HG03039 (cell line): Measurements from ENCODE around the gene COL9A2.

Experiments used
- ATAC-seq: cut with Tn5 transposase; IDR thresholded peaks from one replicate; pipeline ENCODE4 v1.9.1; 2021; ENCODE audit warnings: mild to moderate bottlenecking, moderate library complexity; ENCODE audit not compliant: unreplicated experiment

The COL9A2 gene

GRCh38 chr1:40318970-40319621 lies 2.0 kb upstream of the COL9A2 start:
- ATAC-seq, result no peak

DNA sequence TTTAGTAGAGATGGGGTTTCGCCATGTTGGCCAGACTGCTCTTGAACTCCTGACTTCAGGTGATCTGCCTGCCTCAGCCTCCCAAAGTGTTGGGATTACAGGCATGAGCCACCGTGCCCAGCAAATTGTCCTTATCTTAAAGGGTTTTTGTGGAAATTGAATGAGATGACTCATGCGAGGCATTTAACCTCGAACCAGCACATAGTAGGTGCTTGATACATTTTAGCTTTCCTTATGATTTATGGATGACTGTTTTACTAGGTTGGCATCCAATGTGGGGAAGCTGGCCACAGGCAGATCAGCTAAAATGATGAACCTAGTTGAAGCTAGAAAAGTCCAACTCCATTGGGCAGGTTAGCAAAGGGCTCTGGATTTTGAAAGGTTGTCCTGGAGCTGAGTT lies 1.4 kb upstream of the COL9A2 start:
- ATAC-seq, result no peak

DNA sequence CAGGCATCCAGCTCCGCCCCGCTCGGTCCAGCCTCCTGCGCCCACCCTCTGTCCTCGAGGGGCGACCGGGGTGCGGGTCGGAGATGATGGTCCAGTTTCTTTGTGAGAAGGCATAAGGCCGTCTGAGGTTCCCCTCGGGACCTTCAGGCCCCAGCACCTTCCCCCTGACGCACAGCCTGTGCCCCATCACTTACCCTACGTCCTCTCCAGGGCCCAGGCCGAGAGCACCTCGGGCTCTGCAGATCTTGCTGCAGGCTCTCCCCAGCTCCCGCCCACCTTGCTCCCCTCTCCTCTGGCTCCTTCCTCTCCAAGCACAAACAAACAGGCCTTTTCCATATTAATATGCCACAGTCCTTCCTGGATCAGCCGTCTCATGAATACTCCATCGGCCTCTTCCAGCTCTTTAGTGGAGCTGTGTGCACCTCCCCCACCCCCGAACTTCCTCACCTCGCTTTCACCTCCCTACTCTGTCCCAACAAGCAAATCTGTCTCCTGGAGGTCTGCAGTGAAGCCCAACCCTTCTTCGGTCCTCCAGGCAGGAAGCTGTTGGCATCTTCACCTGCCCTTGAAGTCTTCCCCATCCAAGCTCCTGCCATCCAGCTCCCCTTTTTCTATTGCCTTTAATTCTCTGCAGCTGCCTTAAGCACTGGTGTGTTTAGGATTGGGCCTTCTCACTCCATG lies 448 bp upstream of the COL9A2 start:
- ATAC-seq, result no peak

- ATAC-seq, result no peak
Measured at GRCh38 chr1:40315795-40316594, 1.1 kb downstream of the COL9A2 start.

GRCh38 chr1:40315239-40315794 lies 1.8 kb downstream of the COL9A2 start:
- ATAC-seq, result peak; percentile 43

DNA sequence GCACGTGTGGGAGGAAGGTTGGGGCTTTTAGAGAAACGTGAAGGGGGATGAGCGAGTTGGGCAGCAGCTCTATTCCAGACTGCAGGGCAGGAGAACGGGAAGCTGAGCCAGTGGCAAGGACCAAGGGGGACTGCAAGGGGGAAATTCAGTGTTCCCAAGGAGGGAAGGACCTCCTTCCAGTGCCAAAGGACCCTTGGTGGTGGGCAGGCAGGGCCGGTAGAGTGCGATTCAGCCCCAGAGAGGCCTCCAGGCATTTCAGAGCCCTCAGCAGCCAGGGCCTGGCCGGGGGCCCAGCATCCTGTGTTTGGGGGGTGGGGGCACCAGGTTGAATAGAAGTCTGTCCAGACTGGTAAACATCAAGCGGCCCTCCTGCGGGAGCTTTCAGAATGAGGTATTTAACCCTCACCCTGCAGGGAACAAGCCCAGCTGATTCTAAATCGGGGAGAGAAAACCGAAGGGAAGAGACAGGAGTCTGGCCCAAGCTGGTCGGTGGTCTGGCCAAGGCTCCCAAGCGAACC lies 2.3 kb downstream of the COL9A2 start:
- ATAC-seq, result peak; percentile 8

DNA sequence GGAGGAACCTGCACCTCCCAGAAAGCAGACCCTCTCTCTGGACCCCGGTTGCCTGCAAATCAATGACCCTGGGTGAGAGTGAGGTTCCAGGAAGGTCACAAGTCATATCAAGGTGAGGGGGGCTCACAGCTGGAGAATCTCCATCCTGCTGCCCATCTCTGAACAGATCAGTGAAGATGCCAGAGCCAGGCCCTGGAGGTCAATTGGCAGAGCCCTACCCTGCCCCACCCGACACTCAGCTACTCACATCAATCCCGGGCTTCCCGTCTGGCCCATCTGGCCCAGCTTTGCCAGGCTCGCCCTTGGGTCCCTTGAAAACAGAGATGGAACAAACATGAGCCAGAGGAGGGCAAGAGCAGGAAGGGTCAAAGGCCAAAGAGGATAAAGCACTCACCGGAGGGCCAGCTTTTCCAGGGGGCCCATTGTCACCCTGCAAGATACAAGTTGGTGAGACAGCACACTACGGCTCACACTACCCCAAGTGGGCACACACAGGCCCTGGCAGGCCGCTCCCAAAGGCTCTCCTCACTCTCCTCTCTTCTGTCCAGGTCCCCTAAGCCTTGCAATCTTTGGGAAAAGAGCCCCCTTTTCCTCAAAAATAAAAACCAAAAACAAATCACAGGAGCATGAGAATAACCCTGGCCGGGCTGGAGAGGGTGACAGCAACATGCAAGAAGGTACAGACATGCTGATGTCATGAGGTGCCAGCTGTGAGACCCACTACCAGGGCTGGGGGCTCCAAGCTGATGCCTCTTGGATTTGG lies 2.9 kb downstream of the COL9A2 start:
- no peak for ATAC-seq

GRCh38 chr1:40313329-40313957 lies 3.6 kb downstream of the COL9A2 start:
- ATAC-seq, result no peak

GRCh38 chr1:40312238-40313205 lies 4.6 kb downstream of the COL9A2 start:
- no peak for ATAC-seq

GRCh38 chr1:40311692-40312091 lies 5.4 kb downstream of the COL9A2 start:
- ATAC-seq, result no peak

- no peak for ATAC-seq
Measured at GRCh38 chr1:40310983-40311642, 6.0 kb downstream of the COL9A2 start.

DNA sequence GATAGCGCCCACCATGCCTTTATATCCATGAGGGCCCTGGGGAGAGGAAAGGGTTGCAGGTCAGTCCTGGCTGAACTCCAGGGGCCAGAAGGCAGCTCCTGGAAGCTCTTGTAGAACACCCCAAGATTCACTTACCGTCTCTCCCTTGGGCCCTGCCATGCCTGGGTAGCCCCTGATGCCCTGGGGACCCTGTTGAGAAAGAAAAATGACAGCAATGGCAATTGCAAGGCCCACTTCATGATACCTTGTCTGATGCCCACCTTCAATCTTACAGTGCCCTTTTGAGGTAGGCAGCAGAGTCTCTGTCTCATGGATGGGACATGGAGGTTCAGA lies 7.0 kb downstream of the COL9A2 start:
- ATAC-seq, result no peak

DNA sequence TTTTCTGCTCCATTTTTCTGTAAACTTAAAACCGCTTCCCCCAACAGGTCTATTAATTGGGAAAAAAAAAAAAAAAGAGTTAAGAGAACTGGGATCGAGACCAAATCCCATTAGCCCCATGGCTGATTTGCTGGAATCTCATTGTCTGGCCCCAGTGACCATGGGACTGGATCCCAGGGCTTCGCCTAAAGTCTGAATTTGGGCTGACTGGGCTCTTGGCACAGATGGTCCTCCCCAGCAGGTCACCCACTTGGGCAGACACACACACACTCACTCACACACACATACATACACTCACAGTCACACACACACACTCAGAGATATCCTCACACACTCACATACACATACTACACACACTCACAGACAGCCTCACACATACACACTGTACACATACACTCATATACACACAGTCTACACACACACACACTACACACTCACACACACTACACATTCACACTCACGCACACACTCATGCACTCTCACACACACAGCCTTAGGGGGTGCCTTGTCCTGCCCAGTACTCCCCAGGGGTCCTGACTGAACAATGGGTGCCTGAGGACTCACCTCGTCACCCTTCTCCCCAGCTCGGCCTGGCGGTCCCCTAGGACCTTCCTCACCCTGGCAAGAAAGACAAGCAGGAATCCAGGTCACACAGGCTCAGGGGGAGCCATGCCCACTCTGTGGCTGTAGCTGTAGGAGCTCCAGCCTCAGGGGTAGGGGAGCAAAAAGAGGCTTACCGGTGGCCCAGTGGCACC lies 7.5 kb downstream of the COL9A2 start:
- ATAC-seq, result no peak

DNA sequence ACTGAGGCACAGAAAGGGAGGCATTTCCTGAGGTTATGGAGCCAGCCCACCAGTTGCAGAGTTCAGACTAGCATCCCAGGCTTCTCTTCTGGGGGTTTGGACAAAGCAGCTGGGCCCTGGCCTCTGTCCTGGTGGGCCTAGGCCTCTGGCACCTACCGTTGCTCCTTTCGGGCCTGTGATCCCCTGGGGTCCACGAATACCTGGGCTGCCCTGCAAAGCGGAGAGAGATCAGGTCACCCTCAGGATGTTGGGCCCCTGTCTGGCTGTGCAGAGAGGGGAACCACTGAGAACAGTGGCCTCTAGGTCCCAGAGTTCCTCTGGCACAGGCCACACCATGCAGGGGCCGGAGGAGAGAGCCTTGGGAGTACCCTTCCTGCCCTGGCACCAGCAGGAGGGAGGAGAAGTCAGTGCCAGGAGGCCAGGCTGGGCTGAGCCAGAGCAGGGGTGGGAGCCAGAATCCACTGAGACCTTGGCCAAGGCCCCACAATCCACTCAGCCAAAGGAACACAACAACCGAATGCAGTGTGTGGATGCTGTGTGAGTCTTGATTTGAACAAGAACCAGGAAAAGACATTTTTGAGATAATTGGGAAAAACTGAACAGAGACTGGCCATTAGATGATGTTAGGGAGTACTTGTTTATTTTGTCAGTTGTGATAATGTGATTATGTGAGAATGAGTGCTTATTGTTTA lies 8.9 kb downstream of the COL9A2 start:
- no peak for ATAC-seq

- ATAC-seq, result no peak
Measured at GRCh38 chr1:40307186-40307585, 9.9 kb downstream of the COL9A2 start.

GRCh38 chr1:40306296-40306695 lies 10.8 kb downstream of the COL9A2 start:
- ATAC-seq, result no peak

DNA sequence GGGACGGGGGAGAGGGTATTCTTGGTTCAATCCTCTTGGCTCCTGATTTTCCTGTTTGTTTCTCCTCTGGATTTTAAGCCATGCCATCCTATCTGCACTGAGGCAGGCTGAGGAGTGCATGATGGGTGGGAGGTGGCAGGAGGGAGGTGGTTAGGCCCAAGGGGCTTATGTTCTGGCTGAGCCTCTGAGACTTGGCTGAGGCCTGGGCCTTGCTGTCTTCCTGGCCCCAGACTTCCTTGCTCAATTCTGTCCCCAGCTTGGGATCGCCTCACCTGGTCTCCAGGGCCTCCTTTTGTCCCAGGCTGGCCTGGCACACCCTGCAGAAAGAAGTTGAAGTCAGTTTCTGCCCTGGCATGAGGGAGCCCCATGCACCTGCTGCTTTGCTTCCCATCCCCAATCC lies 11.2 kb downstream of the COL9A2 start:
- ATAC-seq, result no peak
